GM12891 (cell line): ENCODE results near the gene ANKH.

Experiments
- POLR2A ChIP-seq: IDR thresholded peaks from 2 replicates; pipeline ENCODE4 v1.6.1; 2011; ENCODE audit warnings: low read depth, low read length, control low read depth
- POLR2AphosphoS5 ChIP-seq: IDR thresholded peaks from 2 replicates; pipeline ENCODE4 v1.6.1; 2011; ENCODE audit warnings: low read depth, low read length, control low read depth

GRCh38 chr5:14665101-14665822 is 206.3 kb downstream of the ANKH start:
- TF ChIP-seq POLR2A, result no peak
- TF ChIP-seq POLR2AphosphoS5, result no peak
